ENCODE data around the gene CLEC2D.

Gene CLEC2D

DNA sequence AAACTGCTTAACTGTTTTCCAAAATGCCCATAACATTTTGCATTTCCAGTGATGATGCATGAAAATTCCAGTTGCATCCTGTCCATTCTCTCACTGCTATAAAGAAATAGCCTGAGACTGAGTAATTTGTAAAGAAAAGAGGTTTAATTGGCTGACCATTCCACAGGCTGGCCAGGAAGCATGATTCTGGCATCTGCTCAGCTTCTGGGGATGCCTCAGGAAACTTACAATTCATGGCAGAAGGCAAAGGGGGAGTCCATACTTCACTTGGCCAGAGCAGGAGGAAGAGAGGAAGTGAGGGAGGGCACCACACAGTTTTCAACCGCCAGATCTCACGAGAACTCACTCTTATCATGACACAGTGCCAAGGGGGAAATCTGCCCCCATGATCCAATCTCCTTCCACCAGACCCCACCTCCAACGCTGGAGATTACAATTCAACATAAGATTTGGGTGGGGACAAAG is 18.2 kb upstream of the CLEC2D start:
- Histone ChIP-seq H3K4me1 (no peaks in the 10 kb centered on the region), H3K9ac (no peak overlapping the region), H3K4me3 (ENCODE audit: low read depth, low read length) (no peak overlapping the region), H3K36me3 (ENCODE audit: control insufficient read depth, insufficient read depth, low read length) (no peaks in the 10 kb centered on the region), H2AFZ (no peak overlapping the region), H3K27ac (no peak overlapping the region), H3K79me2 (no peaks in the 10 kb centered on the region), H3K27me3 (ENCODE audit: control insufficient read depth, insufficient read depth, low read length) (no peaks in the 10 kb centered on the region), H3K9me3 (ENCODE audit: control insufficient read depth, low read length) (no peaks in the 10 kb centered on the region), H3K4me2 (ENCODE audit: low read length) (no peak overlapping the region)
- TF ChIP-seq, protein P1, sequence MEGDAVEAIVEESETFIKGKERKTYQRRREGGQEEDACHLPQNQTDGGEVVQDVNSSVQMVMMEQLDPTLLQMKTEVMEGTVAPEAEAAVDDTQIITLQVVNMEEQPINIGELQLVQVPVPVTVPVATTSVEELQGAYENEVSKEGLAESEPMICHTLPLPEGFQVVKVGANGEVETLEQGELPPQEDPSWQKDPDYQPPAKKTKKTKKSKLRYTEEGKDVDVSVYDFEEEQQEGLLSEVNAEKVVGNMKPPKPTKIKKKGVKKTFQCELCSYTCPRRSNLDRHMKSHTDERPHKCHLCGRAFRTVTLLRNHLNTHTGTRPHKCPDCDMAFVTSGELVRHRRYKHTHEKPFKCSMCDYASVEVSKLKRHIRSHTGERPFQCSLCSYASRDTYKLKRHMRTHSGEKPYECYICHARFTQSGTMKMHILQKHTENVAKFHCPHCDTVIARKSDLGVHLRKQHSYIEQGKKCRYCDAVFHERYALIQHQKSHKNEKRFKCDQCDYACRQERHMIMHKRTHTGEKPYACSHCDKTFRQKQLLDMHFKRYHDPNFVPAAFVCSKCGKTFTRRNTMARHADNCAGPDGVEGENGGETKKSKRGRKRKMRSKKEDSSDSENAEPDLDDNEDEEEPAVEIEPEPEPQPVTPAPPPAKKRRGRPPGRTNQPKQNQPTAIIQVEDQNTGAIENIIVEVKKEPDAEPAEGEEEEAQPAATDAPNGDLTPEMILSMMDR (IDR thresholded peaks at IDR 0.05), result no peak

DNA sequence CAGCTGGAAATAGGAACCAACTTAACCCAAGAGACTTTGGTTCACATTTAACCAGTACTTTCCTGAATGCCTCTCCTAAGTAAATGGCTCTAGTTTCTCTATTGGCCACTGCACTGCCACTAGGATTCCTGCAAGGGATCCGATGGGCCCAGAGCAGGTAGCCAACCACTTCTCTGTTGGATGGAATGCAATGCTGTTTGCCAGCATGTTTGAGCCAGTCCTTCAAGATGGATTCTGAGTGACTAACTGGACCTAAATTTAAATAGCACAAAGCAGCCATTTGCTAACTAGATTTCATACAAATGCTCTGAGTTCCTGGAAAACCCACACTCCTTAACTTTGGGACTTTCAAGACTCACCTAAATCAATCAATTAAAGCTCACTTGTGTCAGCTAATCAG is 9.5 kb upstream of the CLEC2D start:
- no peaks in the 10 kb centered on the region for H3K9me3 ChIP-seq (ENCODE audit: control insufficient read depth, low read length)
- H3K36me3 ChIP-seq (ENCODE audit: control insufficient read depth, insufficient read depth, low read length), result no peaks in the 10 kb centered on the region
- H3K4me1 ChIP-seq, result no peaks in the 10 kb centered on the region
- no peak overlapping the region for H3K4me3 ChIP-seq (ENCODE audit: low read depth, low read length)
- no peak overlapping the region for H3K27ac ChIP-seq
- TF ChIP-seq, protein P1 (IDR thresholded peaks at IDR 0.05), result no peak
- H3K79me2 ChIP-seq, result no peaks in the 10 kb centered on the region
- no peaks in the 10 kb centered on the region for H3K27me3 ChIP-seq (ENCODE audit: control insufficient read depth, insufficient read depth, low read length)
- no peak overlapping the region for H3K4me2 ChIP-seq (ENCODE audit: low read length)
- H2AFZ ChIP-seq, result no peak overlapping the region
- H3K9ac ChIP-seq, result no peak overlapping the region

DNA sequence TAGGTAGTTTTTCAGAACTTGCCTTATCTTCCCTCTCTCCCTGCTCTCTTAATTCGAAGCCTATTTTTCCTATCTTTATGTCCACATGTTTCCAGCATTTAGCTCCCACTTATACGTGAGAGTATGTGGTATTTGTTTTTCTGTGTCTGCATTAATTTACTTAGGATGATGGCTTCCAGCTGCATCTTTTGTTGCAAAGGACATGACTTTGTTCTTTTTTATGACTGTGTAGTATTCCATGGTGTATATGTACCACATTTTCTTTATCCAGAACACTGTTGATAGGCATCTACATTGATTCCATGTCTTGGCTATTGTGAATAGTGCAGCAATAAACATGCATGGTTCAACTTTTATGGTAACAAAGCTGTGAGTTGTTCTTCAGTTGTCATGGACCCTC is 7.8 kb upstream of the CLEC2D start:
- TF ChIP-seq, protein P1 (IDR thresholded peaks at IDR 0.05), result no peak
- H3K4me3 ChIP-seq (ENCODE audit: low read depth, low read length), result no peak overlapping the region
- H3K9me3 ChIP-seq (ENCODE audit: control insufficient read depth, low read length), result no peaks in the 10 kb centered on the region
- H3K4me1 ChIP-seq, result no peaks in the 10 kb centered on the region
- H3K9ac ChIP-seq, result no peak overlapping the region
- no peaks in the 10 kb centered on the region for H3K27me3 ChIP-seq (ENCODE audit: control insufficient read depth, insufficient read depth, low read length)
- H3K4me2 ChIP-seq (ENCODE audit: low read length), result no peak overlapping the region
- H3K27ac ChIP-seq, result no peak overlapping the region
- H3K79me2 ChIP-seq, result no peaks in the 10 kb centered on the region
- H2AFZ ChIP-seq, result no peak overlapping the region
- H3K36me3 ChIP-seq (ENCODE audit: control insufficient read depth, insufficient read depth, low read length), result no peaks in the 10 kb centered on the region

DNA sequence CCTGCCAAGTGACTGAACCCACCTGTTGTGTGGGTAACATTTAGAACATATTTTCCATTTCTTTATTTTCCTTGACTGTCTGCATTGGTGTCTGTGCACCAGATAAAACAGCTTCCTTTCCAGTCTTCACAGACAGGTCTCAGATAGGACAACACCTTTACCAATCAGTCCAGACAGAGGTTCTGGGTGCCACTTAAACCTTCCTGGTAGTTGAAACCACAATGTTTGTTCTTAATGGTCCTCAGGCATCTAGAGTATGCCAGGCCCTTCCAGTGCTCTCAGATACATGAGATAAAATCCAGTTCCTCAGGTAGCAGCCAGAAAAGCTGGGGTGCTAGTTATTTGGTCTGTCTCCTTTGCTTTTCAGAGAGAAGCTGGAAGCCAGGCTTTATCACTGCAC is 7.0 kb upstream of the CLEC2D start:
- H3K9ac ChIP-seq, result no peak overlapping the region
- H3K4me2 ChIP-seq (ENCODE audit: low read length), result no peak overlapping the region
- TF ChIP-seq, protein P1 (IDR thresholded peaks at IDR 0.05), result no peak
- H3K27me3 ChIP-seq (ENCODE audit: control insufficient read depth, insufficient read depth, low read length), result no peaks in the 10 kb centered on the region
- no peak overlapping the region for H3K27ac ChIP-seq
- H3K79me2 ChIP-seq, result no peaks in the 10 kb centered on the region
- no peaks in the 10 kb centered on the region for H3K9me3 ChIP-seq (ENCODE audit: control insufficient read depth, low read length)
- H3K4me3 ChIP-seq (ENCODE audit: low read depth, low read length), result no peak overlapping the region
- H2AFZ ChIP-seq, result no peak overlapping the region
- H3K4me1 ChIP-seq, result no peaks in the 10 kb centered on the region
- no peaks in the 10 kb centered on the region for H3K36me3 ChIP-seq (ENCODE audit: control insufficient read depth, insufficient read depth, low read length)

DNA sequence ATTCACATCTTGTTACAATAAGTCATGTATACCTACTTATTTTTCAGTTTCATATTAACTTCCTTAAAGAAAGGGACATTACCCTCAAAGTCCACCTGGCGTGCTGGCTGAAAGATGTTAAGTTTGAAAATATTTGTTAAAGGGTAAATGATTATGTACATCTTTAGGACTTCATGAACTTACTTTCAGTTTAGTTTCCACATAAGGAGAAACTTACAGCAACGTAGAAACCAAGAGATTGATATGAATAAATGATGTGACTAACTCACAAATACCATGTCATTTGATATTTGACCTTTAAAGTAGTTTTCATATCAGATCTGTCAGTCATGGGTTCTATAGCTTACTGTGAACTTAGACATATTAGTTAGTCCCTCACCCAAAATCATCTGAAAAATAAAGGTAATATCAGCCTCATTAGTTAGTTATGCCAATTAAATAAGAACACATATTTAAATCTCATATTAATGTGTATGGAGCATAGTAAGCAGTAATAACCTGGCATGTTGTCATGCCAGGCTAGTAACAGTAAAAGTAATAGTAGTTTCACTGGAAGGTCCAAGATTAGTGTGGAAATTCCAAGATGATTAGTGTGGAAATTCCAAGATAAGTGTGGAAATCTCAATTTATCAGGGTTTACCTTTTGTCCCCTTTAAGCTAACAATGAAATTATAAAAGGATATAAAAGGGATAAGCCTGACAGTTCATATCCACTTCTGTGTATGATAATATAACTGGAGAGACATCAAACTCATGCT is 1.9 kb upstream of the CLEC2D start:
- H3K27me3 ChIP-seq (ENCODE audit: control insufficient read depth, insufficient read depth, low read length), result no peaks in the 10 kb centered on the region
- H3K4me3 ChIP-seq (ENCODE audit: low read depth, low read length), result no peak overlapping the region
- no peak overlapping the region for H3K9ac ChIP-seq
- H3K9me3 ChIP-seq (ENCODE audit: control insufficient read depth, low read length), result no peaks in the 10 kb centered on the region
- no peaks in the 10 kb centered on the region for H3K4me1 ChIP-seq
- H3K4me2 ChIP-seq (ENCODE audit: low read length), result no peak overlapping the region
- no peak overlapping the region for H2AFZ ChIP-seq
- no peaks in the 10 kb centered on the region for H3K79me2 ChIP-seq
- no peak overlapping the region for H3K27ac ChIP-seq
- TF ChIP-seq, protein P1 (IDR thresholded peaks at IDR 0.05), result no peak
- H3K36me3 ChIP-seq (ENCODE audit: control insufficient read depth, insufficient read depth, low read length), result no peaks in the 10 kb centered on the region

Data from parathyroid adenoma (tissue), 2 donors.